ENCODE data around the gene KCNJ11.

GRCh38 chr11:17407575-17407974 is 19.1 kb upstream of the KCNJ11 start:
- TF ChIP-seq MAFK (IDR thresholded peaks at IDR 0.05; ENCODE audit: low read depth, low read length) (no peak), CTCF (conservative IDR thresholded peaks at IDR 0.05; ENCODE audit: low read depth, low read length) (no peak), RCOR1 (IDR thresholded peaks at IDR 0.05; ENCODE audit: insufficient replicate concordance, low read length) (no peak)
